Brain pericyte (primary cell): Measurements from ENCODE around the gene UPK2.

Source experiments
- DNase-seq: peaks from one replicate; pipeline ENCODE4 v3.0.0-alpha.2; 2012; ENCODE audit warnings: low read depth, low spot score

The UPK2 gene

GRCh38 chr11:118956094-118956846 lies at the start of gene UPK2:
UPK2 (plus strand) TSS chr11:118956298; CDS start chr11:118956351, 53 bp downstream.
- DNase-seq = peak; percentile 30

- DNase-seq = no peak
These were observed 48.8 kb upstream of the UPK2 start for GRCh38 chr11:118907051-118908042.

- DNase-seq = no peak
These were observed 47.8 kb upstream of the UPK2 start for GRCh38 chr11:118908264-118908663.

GRCh38 chr11:118908901-118909618 lies 47.0 kb upstream of the UPK2 start:
- DNase-seq = peak; percentile 81

- no peak for DNase-seq
These were observed 46.3 kb upstream of the UPK2 start for GRCh38 chr11:118909619-118910308.

- no peak for DNase-seq
These were observed 45.6 kb upstream of the UPK2 start for GRCh38 chr11:118910309-118911112.

GRCh38 chr11:118911113-118911879 lies 44.8 kb upstream of the UPK2 start:
- DNase-seq = no peak

- DNase-seq = no peak
These were observed 44.0 kb upstream of the UPK2 start for GRCh38 chr11:118911880-118912741.

GRCh38 chr11:118912742-118913410 lies 43.2 kb upstream of the UPK2 start:
- no peak for DNase-seq

GRCh38 chr11:118913411-118914125 lies 42.5 kb upstream of the UPK2 start:
- DNase-seq = no peak

GRCh38 chr11:118914178-118914918 lies 41.8 kb upstream of the UPK2 start:
- no peak for DNase-seq

GRCh38 chr11:118914987-118915386 lies 41.1 kb upstream of the UPK2 start:
- DNase-seq = no peak

- no peak for DNase-seq
These were observed 40.7 kb upstream of the UPK2 start for GRCh38 chr11:118915396-118915795.

- DNase-seq = no peak
These were observed 39.9 kb upstream of the UPK2 start for GRCh38 chr11:118915941-118916841.

- no peak for DNase-seq
These were observed 39.2 kb upstream of the UPK2 start for GRCh38 chr11:118916842-118917388.
